Measurements from ENCODE around the gene TRIM75. TPM values are rescaled to one million over a fixed set of nuclear protein-coding genes. Genes with fewer than 3 reads are reported as not detected.
"Not testable (repeated sequence)": the region's sequence is repeated elsewhere in the genome, so short reads cannot be mapped to it uniquely, and the experiment has no call there.

Gene TRIM75
- total RNA-seq, 1 donor from 2014 or later: under 0.01 TPM

GRCh38 chr4:165019995-165020394 is 33.7 kb upstream of the TRIM75 start:
- H3K9ac ChIP-seq (ENCODE audit: low read depth in 1 of 3, low read length in 3 of 3); H3K4me1 ChIP-seq (ENCODE audit: control insufficient read depth in 3 of 3, insufficient read depth in 3 of 3, low read length in 3 of 3); H3K27ac ChIP-seq (ENCODE audit: low read depth, low read length); H3K27me3 ChIP-seq (ENCODE audit: control insufficient read depth in 3 of 3, insufficient read depth in 3 of 3, low read length in 3 of 3); H3K36me3 ChIP-seq (ENCODE audit: control insufficient read depth in 3 of 3, insufficient read depth in 3 of 3, low read length in 3 of 3); H3K4me3 ChIP-seq (ENCODE audit: low read length in 3 of 3); H3K9me3 ChIP-seq (ENCODE audit: control insufficient read depth in 3 of 3, low read length in 3 of 3): not testable (repeated sequence)

- H3K36me3 ChIP-seq (ENCODE audit: control insufficient read depth in 3 of 3, insufficient read depth in 3 of 3, low read length in 3 of 3); H3K27ac ChIP-seq (ENCODE audit: low read depth, low read length); H3K27me3 ChIP-seq (ENCODE audit: control insufficient read depth in 3 of 3, insufficient read depth in 3 of 3, low read length in 3 of 3); H3K4me3 ChIP-seq (ENCODE audit: low read length in 3 of 3); H3K9me3 ChIP-seq (ENCODE audit: control insufficient read depth in 3 of 3, low read length in 3 of 3); H3K9ac ChIP-seq (ENCODE audit: low read depth in 1 of 3, low read length in 3 of 3); H3K4me1 ChIP-seq (ENCODE audit: control insufficient read depth in 3 of 3, insufficient read depth in 3 of 3, low read length in 3 of 3): not testable (repeated sequence)
Measured at GRCh38 chr4:165025782-165026181, 27.9 kb upstream of the TRIM75 start.

- H3K4me1 ChIP-seq (ENCODE audit: control insufficient read depth in 3 of 3, insufficient read depth in 3 of 3, low read length in 3 of 3): no peaks in the 10 kb centered on the region
- H3K36me3 ChIP-seq (ENCODE audit: control insufficient read depth in 3 of 3, insufficient read depth in 3 of 3, low read length in 3 of 3): no peaks in the 10 kb centered on the region
- H3K4me3 ChIP-seq (ENCODE audit: low read length in 3 of 3): no peak overlapping the region
- H3K9ac ChIP-seq (ENCODE audit: low read depth in 1 of 3, low read length in 3 of 3): no peak overlapping the region
- no peaks in the 10 kb centered on the region for H3K9me3 ChIP-seq (ENCODE audit: control insufficient read depth in 3 of 3, low read length in 3 of 3)
- no peak overlapping the region for H3K27ac ChIP-seq (ENCODE audit: low read depth, low read length)
- H3K27me3 ChIP-seq (ENCODE audit: control insufficient read depth in 3 of 3, insufficient read depth in 3 of 3, low read length in 3 of 3): no peaks in the 10 kb centered on the region
Measured at GRCh38 chr4:165027762-165028402, 25.8 kb upstream of the TRIM75 start.

GRCh38 chr4:165031436-165032211 is 22.0 kb upstream of the TRIM75 start, which contains the start of gene TRIM60:
Gene TRIM60, plus strand, starts transcription at chr4:165031999. Its CDS starts 8,074 bp downstream, at chr4:165040073.
- Histone ChIP-seq H3K4me3 (ENCODE audit: low read length in 3 of 3) (no peak within 1 kb of the TSS), H3K9ac (ENCODE audit: low read depth in 1 of 3, low read length in 3 of 3) (no peak within 1 kb of the TSS), H3K27me3 (ENCODE audit: control insufficient read depth in 3 of 3, insufficient read depth in 3 of 3, low read length in 3 of 3) (no peaks in the 10 kb centered on the region), H3K9me3 (ENCODE audit: control insufficient read depth in 3 of 3, low read length in 3 of 3) (no peaks in the 10 kb centered on the region), H3K36me3 (ENCODE audit: control insufficient read depth in 3 of 3, insufficient read depth in 3 of 3, low read length in 3 of 3) (no peaks in the 10 kb centered on the region), H3K4me1 (ENCODE audit: control insufficient read depth in 3 of 3, insufficient read depth in 3 of 3, low read length in 3 of 3) (no peaks in the 10 kb centered on the region), H3K27ac (ENCODE audit: low read depth, low read length) (no peak within 1 kb of the TSS)

- H3K9me3 ChIP-seq (ENCODE audit: control insufficient read depth in 3 of 3, low read length in 3 of 3): no peaks in the 10 kb centered on the region
- H3K27ac ChIP-seq (ENCODE audit: low read depth, low read length): no peak overlapping the region
- no peaks in the 10 kb centered on the region for H3K4me1 ChIP-seq (ENCODE audit: control insufficient read depth in 3 of 3, insufficient read depth in 3 of 3, low read length in 3 of 3)
- no peaks in the 10 kb centered on the region for H3K27me3 ChIP-seq (ENCODE audit: control insufficient read depth in 3 of 3, insufficient read depth in 3 of 3, low read length in 3 of 3)
- H3K9ac ChIP-seq (ENCODE audit: low read depth in 1 of 3, low read length in 3 of 3): no peak overlapping the region
- no peaks in the 10 kb centered on the region for H3K36me3 ChIP-seq (ENCODE audit: control insufficient read depth in 3 of 3, insufficient read depth in 3 of 3, low read length in 3 of 3)
- no peak overlapping the region for H3K4me3 ChIP-seq (ENCODE audit: low read length in 3 of 3)
Measured at GRCh38 chr4:165048170-165048569, 5.5 kb upstream of the TRIM75 start.

GRCh38 chr4:165052627-165053026 is 1.0 kb upstream of the TRIM75 start:
- Histone ChIP-seq H3K4me1 (ENCODE audit: control insufficient read depth in 3 of 3, insufficient read depth in 3 of 3, low read length in 3 of 3) (no peaks in the 10 kb centered on the region), H3K27ac (ENCODE audit: low read depth, low read length) (no peak overlapping the region), H3K4me3 (ENCODE audit: low read length in 3 of 3) (no peak overlapping the region), H3K9ac (ENCODE audit: low read depth in 1 of 3, low read length in 3 of 3) (no peak overlapping the region), H3K36me3 (ENCODE audit: control insufficient read depth in 3 of 3, insufficient read depth in 3 of 3, low read length in 3 of 3) (no peaks in the 10 kb centered on the region), H3K27me3 (ENCODE audit: control insufficient read depth in 3 of 3, insufficient read depth in 3 of 3, low read length in 3 of 3) (no peaks in the 10 kb centered on the region), H3K9me3 (ENCODE audit: control insufficient read depth in 3 of 3, low read length in 3 of 3) (no peaks in the 10 kb centered on the region)

GRCh38 chr4:165055601-165056000 is 1.9 kb downstream of the TRIM75 start:
- H3K27me3 ChIP-seq (ENCODE audit: control insufficient read depth in 3 of 3, insufficient read depth in 3 of 3, low read length in 3 of 3): no peaks in the 10 kb centered on the region
- H3K9me3 ChIP-seq (ENCODE audit: control insufficient read depth in 3 of 3, low read length in 3 of 3): no peaks in the 10 kb centered on the region
- H3K9ac ChIP-seq (ENCODE audit: low read depth in 1 of 3, low read length in 3 of 3): no peak overlapping the region
- peaks cover 0 to 4% (median 0%) of the 10 kb centered on the region in 3 donors for H3K4me1 ChIP-seq (ENCODE audit: control insufficient read depth in 3 of 3, insufficient read depth in 3 of 3, low read length in 3 of 3)
- no peak overlapping the region for H3K27ac ChIP-seq (ENCODE audit: low read depth, low read length)
- no peaks in the 10 kb centered on the region for H3K36me3 ChIP-seq (ENCODE audit: control insufficient read depth in 3 of 3, insufficient read depth in 3 of 3, low read length in 3 of 3)
- H3K4me3 ChIP-seq (ENCODE audit: low read length in 3 of 3): no peak overlapping the region

GRCh38 chr4:165058666-165059065 is 5.0 kb downstream of the TRIM75 start:
- Histone ChIP-seq H3K27ac (ENCODE audit: low read depth, low read length) (no peak overlapping the region), H3K9ac (ENCODE audit: low read depth in 1 of 3, low read length in 3 of 3) (no peak overlapping the region), H3K36me3 (ENCODE audit: control insufficient read depth in 3 of 3, insufficient read depth in 3 of 3, low read length in 3 of 3) (no peaks in the 10 kb centered on the region), H3K27me3 (ENCODE audit: control insufficient read depth in 3 of 3, insufficient read depth in 3 of 3, low read length in 3 of 3) (no peaks in the 10 kb centered on the region), H3K4me3 (ENCODE audit: low read length in 3 of 3) (no peak overlapping the region), H3K4me1 (ENCODE audit: control insufficient read depth in 3 of 3, insufficient read depth in 3 of 3, low read length in 3 of 3) (peaks cover 0 to 4% (median 0%) of the 10 kb centered on the region in 3 donors), H3K9me3 (ENCODE audit: control insufficient read depth in 3 of 3, low read length in 3 of 3) (no peaks in the 10 kb centered on the region)

- H3K36me3 ChIP-seq (ENCODE audit: control insufficient read depth in 3 of 3, insufficient read depth in 3 of 3, low read length in 3 of 3): no peaks in the 10 kb centered on the region
- H3K4me3 ChIP-seq (ENCODE audit: low read length in 3 of 3): no peak overlapping the region
- no peaks in the 10 kb centered on the region for H3K9me3 ChIP-seq (ENCODE audit: control insufficient read depth in 3 of 3, low read length in 3 of 3)
- H3K27ac ChIP-seq (ENCODE audit: low read depth, low read length): no peak overlapping the region
- no peak overlapping the region for H3K9ac ChIP-seq (ENCODE audit: low read depth in 1 of 3, low read length in 3 of 3)
- peaks cover 0 to 4% (median 0%) of the 10 kb centered on the region in 3 donors for H3K4me1 ChIP-seq (ENCODE audit: control insufficient read depth in 3 of 3, insufficient read depth in 3 of 3, low read length in 3 of 3)
- H3K27me3 ChIP-seq (ENCODE audit: control insufficient read depth in 3 of 3, insufficient read depth in 3 of 3, low read length in 3 of 3): no peaks in the 10 kb centered on the region
Measured at GRCh38 chr4:165059386-165059785, 5.7 kb downstream of the TRIM75 start.

- Histone ChIP-seq H3K4me3 (ENCODE audit: low read length in 3 of 3) (no peak overlapping the region), H3K27me3 (ENCODE audit: control insufficient read depth in 3 of 3, insufficient read depth in 3 of 3, low read length in 3 of 3) (no peaks in the 10 kb centered on the region), H3K36me3 (ENCODE audit: control insufficient read depth in 3 of 3, insufficient read depth in 3 of 3, low read length in 3 of 3) (no peaks in the 10 kb centered on the region), H3K27ac (ENCODE audit: low read depth, low read length) (no peak overlapping the region), H3K4me1 (ENCODE audit: control insufficient read depth in 3 of 3, insufficient read depth in 3 of 3, low read length in 3 of 3) (peaks cover 0 to 4% (median 0%) of the 10 kb centered on the region in 3 donors), H3K9ac (ENCODE audit: low read depth in 1 of 3, low read length in 3 of 3) (no peak overlapping the region), H3K9me3 (ENCODE audit: control insufficient read depth in 3 of 3, low read length in 3 of 3) (no peaks in the 10 kb centered on the region)
Measured at GRCh38 chr4:165060938-165061337, 7.3 kb downstream of the TRIM75 start.

All from skeletal muscle tissue (tissue), 4 donors.